HFF-Myc (cell line): ENCODE results near the gene TBX5.
A peak's percentile ranks its signal among the peaks of the same experiment; 100 is the strongest.

ENCODE experiments used
- DNase-seq: peaks from one replicate; pipeline ENCODE4 v3.0.0-alpha.2; 2011; ENCODE audit warnings: low read depth; ENCODE audit errors: extremely low read depth
- H3K4me3 ChIP-seq: replicated peaks from 2 replicates; pipeline ENCODE4 v1.5.1; 2011; ENCODE audit warnings: low read depth, mild to moderate bottlenecking, control low read depth, low read length
- CTCF ChIP-seq: IDR thresholded peaks from 2 replicates; pipeline ENCODE4 v1.5.1; 2012; ENCODE audit warnings: mild to moderate bottlenecking, low read depth, low read length, control low read depth; ENCODE audit errors: missing control alignments

Gene TBX5

GRCh38 chr12:114441039-114441383 is 35.1 kb upstream of the TBX5 start:
- DNase-seq: no peak
- H3K4me3 ChIP-seq: peak overlapping the region; percentile 16
- TF ChIP-seq CTCF: no peak

GRCh38 chr12:114440270-114441038 is 34.5 kb upstream of the TBX5 start:
- peak overlapping the region; percentile 16 for H3K4me3 ChIP-seq
- no peak for DNase-seq

DNA sequence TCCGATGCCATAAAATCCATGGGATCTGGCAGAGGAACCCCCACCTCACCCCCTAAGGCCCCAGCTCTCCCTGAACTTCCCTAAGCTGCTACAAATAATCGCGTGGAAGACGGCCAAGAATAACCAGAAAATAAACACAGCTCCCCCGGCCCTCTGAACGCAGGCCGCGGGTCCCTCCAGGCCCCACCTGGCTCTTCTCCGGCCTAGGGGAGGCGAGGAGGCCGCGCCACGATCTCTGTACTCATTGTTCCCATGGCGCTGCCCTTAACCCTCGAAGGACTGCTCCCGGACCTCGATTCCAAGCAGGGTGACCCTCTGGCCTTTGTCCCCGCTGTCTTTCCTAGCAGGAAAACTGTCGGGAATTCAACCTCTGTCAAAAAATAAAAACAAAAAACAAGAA is 33.9 kb upstream of the TBX5 start:
- no peak for TF ChIP-seq CTCF
- no peak for DNase-seq
- H3K4me3 ChIP-seq: no peak overlapping the region

More at GRCh38 chr12:114440270-114441038, 34.5 kb upstream of the TBX5 start:
- TF ChIP-seq CTCF: no peak

DNA sequence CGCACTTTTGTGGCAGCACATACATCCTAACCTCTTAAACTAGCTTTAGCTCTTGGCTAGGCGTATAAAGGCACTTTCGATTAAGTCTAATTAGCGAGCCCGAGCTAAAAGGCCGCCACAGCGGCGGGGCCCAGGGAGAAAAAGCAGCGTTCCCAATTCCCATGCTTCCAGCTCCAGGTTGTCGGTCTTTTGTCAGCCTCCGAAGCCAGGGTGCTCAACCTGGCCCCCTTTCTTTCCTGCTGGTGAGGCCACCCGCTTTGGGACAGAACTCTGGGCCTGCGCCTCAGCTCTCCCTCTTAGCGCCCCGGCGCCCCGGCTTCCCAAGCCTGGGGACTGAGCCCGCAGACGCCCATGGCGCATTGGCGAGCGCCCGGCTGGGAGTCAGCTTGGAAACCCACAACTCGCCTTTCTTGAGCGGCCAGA is 33.3 kb upstream of the TBX5 start:
- no peak for DNase-seq
- H3K4me3 ChIP-seq: peak overlapping the region; percentile 5; the same call in 1 of the 2 replicates
- no peak for TF ChIP-seq CTCF

DNA sequence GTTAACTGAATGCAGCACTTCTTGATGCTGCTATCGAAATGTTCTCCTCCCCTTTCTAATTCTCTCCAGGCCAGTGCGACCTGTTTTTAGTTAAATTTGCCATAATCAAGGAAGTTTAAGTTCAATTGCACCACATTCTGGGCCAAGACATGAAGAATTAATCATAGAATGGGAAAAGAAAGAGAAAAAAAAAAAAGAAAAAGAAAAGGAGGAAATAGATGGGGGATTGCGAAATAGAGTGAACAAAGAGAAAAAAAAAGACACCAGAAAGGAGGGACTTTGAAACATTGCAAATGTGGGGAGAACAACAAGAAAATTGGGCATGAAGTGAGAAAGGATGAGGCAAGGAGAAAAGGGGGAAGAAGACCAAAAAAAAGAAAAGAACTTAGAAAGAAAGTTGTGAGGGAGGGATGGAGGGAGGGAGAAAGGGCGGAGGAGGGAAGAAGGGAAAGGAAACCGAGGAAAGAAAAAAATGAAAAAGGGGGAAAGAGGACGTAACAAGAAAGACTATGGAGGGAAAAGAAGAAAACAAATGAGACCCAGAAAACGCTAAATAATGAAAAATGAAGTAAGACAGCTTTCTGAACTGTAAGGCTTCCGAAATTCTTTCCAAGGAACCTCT is 32.8 kb upstream of the TBX5 start:
- DNase-seq: no peak
- no peak for TF ChIP-seq CTCF
- H3K4me3 ChIP-seq: peak overlapping the region; percentile 5; the same call in 1 of the 2 replicates

DNA sequence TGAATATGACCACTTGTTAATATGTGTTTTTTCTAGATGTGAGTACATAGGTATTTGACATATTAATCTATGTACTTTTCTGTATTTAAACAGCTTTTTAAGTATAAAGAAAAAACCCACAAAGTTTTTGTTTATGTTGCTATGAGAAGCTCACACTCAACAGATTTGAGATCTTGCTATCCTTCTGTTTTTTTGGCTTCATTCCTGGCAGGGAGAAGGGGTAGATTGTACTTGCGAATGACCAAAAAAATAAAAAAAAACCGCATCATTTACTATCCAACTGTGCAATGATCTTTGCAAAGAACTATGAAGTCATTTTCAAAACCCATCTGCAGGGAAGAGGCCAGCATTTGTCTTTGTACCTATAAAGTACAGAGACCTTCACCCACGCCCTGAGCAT is 28.4 kb upstream of the TBX5 start:
- DNase-seq: no peak
- no peak for TF ChIP-seq CTCF
- H3K4me3 ChIP-seq: no peak overlapping the region
